ENCODE data around the gene FNIP2.

Gene FNIP2

DNA sequence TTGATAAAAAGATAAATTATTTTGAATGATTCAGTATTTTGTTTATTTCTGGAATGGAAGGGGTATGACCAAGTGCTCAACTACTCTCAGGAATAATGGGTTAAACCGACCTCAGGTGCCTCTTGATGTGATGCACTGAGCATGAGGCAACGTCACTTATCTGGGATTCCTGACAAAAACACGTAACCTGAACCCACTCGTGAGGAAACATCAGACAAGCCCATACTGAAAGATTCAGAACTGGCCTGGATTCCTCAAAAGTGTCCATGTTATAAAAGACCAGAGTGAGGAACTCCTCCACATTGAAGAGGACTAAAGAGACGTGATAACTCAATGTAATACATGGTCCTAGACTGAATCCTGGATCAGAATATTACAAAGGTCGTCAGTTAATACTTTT, 144.0 kb downstream of the FNIP2 start:
- TF ChIP-seq CREB1 (IDR thresholded peaks at IDR 0.05; ENCODE audit: low read depth) (no peak), EGR1 (IDR thresholded peaks at IDR 0.05) (no peak), ZBTB7A (IDR thresholded peaks at IDR 0.05; ENCODE audit: low read depth) (no peak), TCF12 (IDR thresholded peaks at IDR 0.05; ENCODE audit: low read depth) (no peak), YY1 (IDR thresholded peaks at IDR 0.05; ENCODE audit: low read depth) (no peak)
- TF ChIP-seq, protein P1, sequence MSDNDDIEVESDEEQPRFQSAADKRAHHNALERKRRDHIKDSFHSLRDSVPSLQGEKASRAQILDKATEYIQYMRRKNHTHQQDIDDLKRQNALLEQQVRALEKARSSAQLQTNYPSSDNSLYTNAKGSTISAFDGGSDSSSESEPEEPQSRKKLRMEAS (IDR thresholded peaks at IDR 0.05) = no peak
- TF ChIP-seq, protein P2, sequence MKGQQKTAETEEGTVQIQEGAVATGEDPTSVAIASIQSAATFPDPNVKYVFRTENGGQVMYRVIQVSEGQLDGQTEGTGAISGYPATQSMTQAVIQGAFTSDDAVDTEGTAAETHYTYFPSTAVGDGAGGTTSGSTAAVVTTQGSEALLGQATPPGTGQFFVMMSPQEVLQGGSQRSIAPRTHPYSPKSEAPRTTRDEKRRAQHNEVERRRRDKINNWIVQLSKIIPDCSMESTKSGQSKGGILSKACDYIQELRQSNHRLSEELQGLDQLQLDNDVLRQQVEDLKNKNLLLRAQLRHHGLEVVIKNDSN (IDR thresholded peaks at IDR 0.05) = no peak
- TF ChIP-seq, protein P3, sequence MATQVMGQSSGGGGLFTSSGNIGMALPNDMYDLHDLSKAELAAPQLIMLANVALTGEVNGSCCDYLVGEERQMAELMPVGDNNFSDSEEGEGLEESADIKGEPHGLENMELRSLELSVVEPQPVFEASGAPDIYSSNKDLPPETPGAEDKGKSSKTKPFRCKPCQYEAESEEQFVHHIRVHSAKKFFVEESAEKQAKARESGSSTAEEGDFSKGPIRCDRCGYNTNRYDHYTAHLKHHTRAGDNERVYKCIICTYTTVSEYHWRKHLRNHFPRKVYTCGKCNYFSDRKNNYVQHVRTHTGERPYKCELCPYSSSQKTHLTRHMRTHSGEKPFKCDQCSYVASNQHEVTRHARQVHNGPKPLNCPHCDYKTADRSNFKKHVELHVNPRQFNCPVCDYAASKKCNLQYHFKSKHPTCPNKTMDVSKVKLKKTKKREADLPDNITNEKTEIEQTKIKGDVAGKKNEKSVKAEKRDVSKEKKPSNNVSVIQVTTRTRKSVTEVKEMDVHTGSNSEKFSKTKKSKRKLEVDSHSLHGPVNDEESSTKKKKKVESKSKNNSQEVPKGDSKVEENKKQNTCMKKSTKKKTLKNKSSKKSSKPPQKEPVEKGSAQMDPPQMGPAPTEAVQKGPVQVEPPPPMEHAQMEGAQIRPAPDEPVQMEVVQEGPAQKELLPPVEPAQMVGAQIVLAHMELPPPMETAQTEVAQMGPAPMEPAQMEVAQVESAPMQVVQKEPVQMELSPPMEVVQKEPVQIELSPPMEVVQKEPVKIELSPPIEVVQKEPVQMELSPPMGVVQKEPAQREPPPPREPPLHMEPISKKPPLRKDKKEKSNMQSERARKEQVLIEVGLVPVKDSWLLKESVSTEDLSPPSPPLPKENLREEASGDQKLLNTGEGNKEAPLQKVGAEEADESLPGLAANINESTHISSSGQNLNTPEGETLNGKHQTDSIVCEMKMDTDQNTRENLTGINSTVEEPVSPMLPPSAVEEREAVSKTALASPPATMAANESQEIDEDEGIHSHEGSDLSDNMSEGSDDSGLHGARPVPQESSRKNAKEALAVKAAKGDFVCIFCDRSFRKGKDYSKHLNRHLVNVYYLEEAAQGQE (IDR thresholded peaks at IDR 0.05; ENCODE audit: low read depth) = no peak

DNA sequence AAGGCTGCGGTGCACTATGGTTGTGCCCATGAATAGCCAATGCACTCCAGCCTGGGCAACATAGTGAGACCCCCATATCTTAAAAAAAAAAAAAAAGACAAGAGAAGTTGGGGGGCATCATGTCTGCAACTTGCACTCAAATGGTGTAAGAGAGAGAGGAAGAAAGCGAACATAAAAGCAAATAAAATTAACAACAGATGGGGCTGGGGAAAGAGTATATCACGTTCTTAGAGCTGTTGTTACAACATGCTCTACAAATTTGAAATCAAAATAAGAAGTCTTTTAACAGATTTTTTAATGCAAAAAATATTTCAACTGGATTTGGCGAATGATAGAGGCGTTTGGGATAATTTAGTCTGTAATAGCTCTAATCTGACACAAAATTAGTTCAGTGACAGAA, 144.9 kb downstream of the FNIP2 start:
- no peak for TF ChIP-seq CREB1 (IDR thresholded peaks at IDR 0.05; ENCODE audit: low read depth)
- no peak for TF ChIP-seq ZBTB7A (IDR thresholded peaks at IDR 0.05; ENCODE audit: low read depth)
- TF ChIP-seq YY1 (IDR thresholded peaks at IDR 0.05; ENCODE audit: low read depth) = no peak
- no peak for TF ChIP-seq EGR1 (IDR thresholded peaks at IDR 0.05)
- no peak for TF ChIP-seq TCF12 (IDR thresholded peaks at IDR 0.05; ENCODE audit: low read depth)
- TF ChIP-seq TEAD4 (IDR thresholded peaks at IDR 0.05) = no peak
- TF ChIP-seq EP300 (IDR thresholded peaks at IDR 0.05; ENCODE audit: borderline replicate concordance) = no peak
- TF ChIP-seq CEBPB (IDR thresholded peaks at IDR 0.05) = no peak
- TF ChIP-seq RAD21 (IDR thresholded peaks at IDR 0.05; ENCODE audit: low read depth) = no peak
- TF ChIP-seq FOXM1 (IDR thresholded peaks at IDR 0.05; ENCODE audit: borderline replicate concordance, low read depth) = no peak
- TF ChIP-seq, protein P2 (IDR thresholded peaks at IDR 0.05) = no peak
- TF ChIP-seq, protein P3 (IDR thresholded peaks at IDR 0.05; ENCODE audit: low read depth) = no peak
- TF ChIP-seq NFIC (IDR thresholded peaks at IDR 0.05) = no peak
- TF ChIP-seq, protein P1 (IDR thresholded peaks at IDR 0.05) = no peak
- TF ChIP-seq TAF1 (IDR thresholded peaks at IDR 0.05; ENCODE audit: low read depth) = no peak

DNA sequence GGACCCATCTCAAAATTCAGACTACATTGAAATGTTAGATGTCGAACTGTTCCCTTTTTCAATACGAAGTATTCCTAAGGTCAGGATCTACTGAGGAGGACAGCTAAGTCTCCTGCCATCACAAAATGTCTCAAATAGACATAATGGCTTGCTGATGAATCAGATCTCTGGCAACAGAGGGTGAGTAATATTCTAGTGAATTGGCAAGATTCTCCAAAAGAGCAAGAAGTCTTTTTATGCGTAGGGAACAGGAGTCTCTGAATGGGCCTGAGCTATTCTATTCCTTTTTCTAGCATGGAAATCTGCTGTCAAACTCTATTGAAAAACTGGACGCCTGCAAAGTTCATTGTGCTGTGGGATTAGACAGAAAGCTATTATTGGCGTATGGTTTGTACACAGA, 145.4 kb downstream of the FNIP2 start:
- TF ChIP-seq TAF1 (IDR thresholded peaks at IDR 0.05; ENCODE audit: low read depth) (no peak), TCF12 (IDR thresholded peaks at IDR 0.05; ENCODE audit: low read depth) (no peak), TEAD4 (IDR thresholded peaks at IDR 0.05) (no peak), FOXM1 (IDR thresholded peaks at IDR 0.05; ENCODE audit: borderline replicate concordance, low read depth) (no peak), CEBPB (IDR thresholded peaks at IDR 0.05) (no peak), YY1 (IDR thresholded peaks at IDR 0.05; ENCODE audit: low read depth) (no peak), EGR1 (IDR thresholded peaks at IDR 0.05) (no peak), EP300 (IDR thresholded peaks at IDR 0.05; ENCODE audit: borderline replicate concordance) (no peak), CREB1 (IDR thresholded peaks at IDR 0.05; ENCODE audit: low read depth) (no peak)
- TF ChIP-seq, protein P2 (IDR thresholded peaks at IDR 0.05) = no peak
- TF ChIP-seq, protein P1 (IDR thresholded peaks at IDR 0.05) = no peak

DNA sequence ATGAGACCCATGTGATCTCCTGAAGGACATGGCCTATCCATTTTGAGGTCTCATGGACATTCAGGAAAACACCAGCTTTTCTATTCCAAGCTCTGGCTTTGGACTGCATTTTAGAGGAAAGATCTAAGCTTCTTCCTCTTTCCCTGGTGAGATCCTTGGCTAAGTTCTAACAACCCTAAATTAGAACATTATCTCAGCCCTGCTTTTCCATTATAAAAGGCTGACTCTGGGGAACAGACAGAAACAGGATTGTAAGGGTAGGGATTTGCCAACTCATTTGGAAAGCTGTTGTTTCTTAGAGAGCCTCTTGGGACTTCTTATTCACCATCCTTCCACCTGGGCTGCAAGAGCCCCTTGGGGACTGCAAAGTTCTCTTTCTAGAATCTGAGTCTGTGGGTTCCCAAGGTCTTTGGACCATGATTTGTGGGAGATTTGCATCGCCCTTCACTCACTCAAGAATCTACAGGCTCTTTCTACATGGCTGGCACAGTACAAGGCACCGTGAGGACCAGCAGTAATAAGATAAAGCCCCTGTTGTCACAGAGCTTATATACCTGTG, 146.9 kb downstream of the FNIP2 start:
- no peak for TF ChIP-seq CREB1 (IDR thresholded peaks at IDR 0.05; ENCODE audit: low read depth)
- no peak for TF ChIP-seq EGR1 (IDR thresholded peaks at IDR 0.05)
- TF ChIP-seq TAF1 (IDR thresholded peaks at IDR 0.05; ENCODE audit: low read depth) = no peak
- no peak for TF ChIP-seq EP300 (IDR thresholded peaks at IDR 0.05; ENCODE audit: borderline replicate concordance)
- TF ChIP-seq ZBTB7A (IDR thresholded peaks at IDR 0.05; ENCODE audit: low read depth) = no peak
- TF ChIP-seq, protein P3 (IDR thresholded peaks at IDR 0.05; ENCODE audit: low read depth) = no peak
- no peak for TF ChIP-seq TCF12 (IDR thresholded peaks at IDR 0.05; ENCODE audit: low read depth)
- TF ChIP-seq NFIC (IDR thresholded peaks at IDR 0.05) = no peak
- TF ChIP-seq, protein P1 (IDR thresholded peaks at IDR 0.05) = no peak
- TF ChIP-seq TEAD4 (IDR thresholded peaks at IDR 0.05) = no peak
- TF ChIP-seq CEBPB (IDR thresholded peaks at IDR 0.05) = no peak
- TF ChIP-seq, protein P2 (IDR thresholded peaks at IDR 0.05) = no peak
- no peak for TF ChIP-seq FOXM1 (IDR thresholded peaks at IDR 0.05; ENCODE audit: borderline replicate concordance, low read depth)
